NCI-H460 (cell line): ENCODE measurements around the gene CDYL2. TPM values are rescaled to one million over a fixed set of nuclear protein-coding genes. Genes with fewer than 3 reads are reported as not detected.

Experiments used
- DNase-seq: peaks from one replicate; pipeline ENCODE4 v3.0.0-alpha.2; 2016; ENCODE audit warnings: low read depth; ENCODE audit errors: extremely low read depth
- total RNA-seq: library from RNA; depleted of rRNA; stranded (reverse); fragments of >200 nt; shearing (Covaris generic); gene quantifications from 2 replicates; pipeline ENCODE4 v1.2.3, GENCODE V29; 2014; rRNA removed

CDYL2 gene
- total RNA-seq, 1 experiment from 2014 or later = 0.25 TPM

DNA sequence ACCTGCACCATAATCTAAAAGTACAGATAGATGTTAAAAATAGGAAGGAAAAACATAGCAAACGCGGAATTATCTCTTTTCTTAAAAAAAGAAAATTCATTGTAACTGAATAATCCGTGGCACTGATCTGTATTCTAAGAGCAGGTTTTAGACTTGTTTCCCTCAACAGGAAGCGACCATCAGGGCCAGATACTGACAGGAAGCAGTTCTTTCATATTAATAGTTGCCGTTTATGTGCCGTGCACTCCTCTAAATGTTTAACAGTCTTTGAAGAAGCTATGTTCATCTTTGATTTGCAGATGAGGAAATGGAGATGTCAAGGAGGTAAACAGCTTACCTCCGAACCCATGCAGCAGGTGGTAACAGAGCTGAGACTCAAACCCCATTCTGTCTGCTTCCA is 240.0 kb downstream of the CDYL2 start:
- DNase-seq = no peak

DNA sequence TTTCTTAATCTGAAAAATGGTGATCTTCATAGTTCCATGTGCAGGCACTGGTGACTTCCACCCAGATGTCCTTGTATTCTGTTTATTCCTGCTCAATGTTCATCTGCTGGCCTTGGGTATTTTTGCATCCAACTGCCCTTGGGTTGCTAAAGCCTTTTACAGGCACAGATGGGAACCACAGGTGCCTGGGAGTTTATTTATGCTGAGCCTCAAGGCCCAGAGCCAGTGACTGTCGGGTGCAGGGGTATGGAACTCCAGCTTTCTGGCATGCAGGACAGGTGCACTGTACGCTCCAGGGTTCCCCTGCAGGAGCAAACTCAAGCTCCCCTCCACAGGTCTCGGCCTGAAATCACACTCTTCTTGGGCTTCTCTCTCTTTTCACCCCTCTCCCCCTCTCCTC is 241.3 kb downstream of the CDYL2 start:
- no peak for DNase-seq

DNA sequence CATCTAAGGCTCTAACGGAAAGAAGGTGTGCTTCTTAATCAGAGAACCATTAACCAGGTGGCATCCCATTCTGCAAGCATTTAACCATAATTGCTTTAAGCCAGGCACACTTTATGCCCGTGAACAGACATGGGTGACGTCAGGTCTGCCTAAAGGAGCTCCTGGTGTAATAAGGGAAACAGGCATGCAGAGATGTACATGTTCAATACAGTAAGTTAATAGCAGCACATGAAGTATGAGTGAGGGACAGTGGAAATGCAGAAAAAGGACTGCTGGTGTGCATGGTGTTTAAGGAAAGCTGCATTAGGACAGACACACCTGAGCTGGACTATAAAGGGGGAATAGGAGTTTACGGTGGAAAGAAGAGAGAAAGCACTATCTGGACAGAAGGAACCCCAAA is 245.0 kb downstream of the CDYL2 start:
- DNase-seq = no peak

DNA sequence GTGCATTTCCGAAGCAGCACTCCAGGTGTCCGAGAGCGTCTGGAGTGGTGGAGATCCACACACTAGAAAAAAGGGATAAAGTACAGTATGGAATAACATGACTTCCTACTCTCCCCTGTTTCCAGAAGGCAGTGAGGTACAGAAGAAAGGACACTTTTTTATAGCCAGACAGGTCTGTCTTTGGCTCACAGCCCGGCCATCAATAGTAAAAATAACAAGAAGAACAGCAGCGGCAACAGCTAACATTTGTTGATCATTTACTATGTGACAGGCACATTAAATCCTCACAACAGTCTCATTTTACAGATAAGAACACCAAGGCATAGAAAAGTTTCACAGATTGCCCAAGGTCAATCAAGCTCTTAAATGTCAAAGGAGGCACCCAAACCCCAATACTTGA is 247.4 kb downstream of the CDYL2 start:
- no peak for DNase-seq

DNA sequence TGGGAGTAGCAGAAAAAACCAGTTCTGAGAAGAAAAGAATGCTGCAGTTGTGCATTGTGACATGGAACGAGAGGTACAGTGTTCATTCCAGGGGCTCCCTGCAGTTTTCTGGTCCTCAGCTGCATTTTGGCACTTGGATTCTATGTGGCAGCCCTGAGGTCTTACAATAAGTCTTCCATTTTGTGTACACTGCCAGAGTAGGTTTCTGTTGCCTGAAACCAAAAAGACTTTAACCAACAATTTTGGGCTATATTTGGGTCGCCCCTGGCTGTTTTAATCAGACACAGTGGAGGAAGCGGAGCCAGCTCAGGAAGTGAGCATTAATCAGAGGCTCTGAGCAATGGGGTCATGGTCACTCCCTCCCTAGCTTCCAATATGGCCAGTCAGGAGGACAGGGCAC is 247.9 kb downstream of the CDYL2 start:
- no peak for DNase-seq

- no peak for DNase-seq
These were observed 250.4 kb downstream of the CDYL2 start for GRCh38 chr16:80554033-80554432.

DNA sequence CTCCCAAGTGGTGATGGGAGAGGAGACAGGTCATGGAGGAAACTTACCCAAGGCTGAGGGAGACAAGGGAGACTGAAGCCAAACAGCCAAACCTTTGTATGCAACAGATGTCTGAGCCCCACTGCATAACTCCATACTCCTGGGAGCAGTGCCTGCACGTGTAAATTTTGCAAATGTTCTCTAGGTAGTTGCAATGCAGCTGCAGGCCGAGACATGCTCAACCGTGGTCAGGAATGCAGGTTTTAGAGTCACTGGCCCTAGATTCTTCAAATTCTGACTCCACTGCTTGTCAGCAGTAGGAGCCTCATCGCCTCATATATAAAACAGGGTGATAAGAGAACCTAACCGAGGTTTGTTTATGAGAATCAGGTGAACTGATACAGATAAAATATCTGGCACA is 252.1 kb downstream of the CDYL2 start:
- no peak for DNase-seq

Other genes with a start within 250 kb of the CDYL2 start
- 106 and 119 TPM in 2 replicates for gene CMC2, start 202.3 kb upstream of the CDYL2 start, total RNA-seq
- 73.3 and 92.6 TPM in 2 replicates for gene CENPN, start 202.6 kb upstream of the CDYL2 start, total RNA-seq
- 26.2 and 33.4 TPM in 2 replicates for gene ATMIN, start 231.2 kb upstream of the CDYL2 start, total RNA-seq